ENCODE data around the gene ATCAY.

GRCh38 chr19:3945838-3946237 is 65.4 kb downstream of the ATCAY start:
- TF ChIP-seq, protein P1, sequence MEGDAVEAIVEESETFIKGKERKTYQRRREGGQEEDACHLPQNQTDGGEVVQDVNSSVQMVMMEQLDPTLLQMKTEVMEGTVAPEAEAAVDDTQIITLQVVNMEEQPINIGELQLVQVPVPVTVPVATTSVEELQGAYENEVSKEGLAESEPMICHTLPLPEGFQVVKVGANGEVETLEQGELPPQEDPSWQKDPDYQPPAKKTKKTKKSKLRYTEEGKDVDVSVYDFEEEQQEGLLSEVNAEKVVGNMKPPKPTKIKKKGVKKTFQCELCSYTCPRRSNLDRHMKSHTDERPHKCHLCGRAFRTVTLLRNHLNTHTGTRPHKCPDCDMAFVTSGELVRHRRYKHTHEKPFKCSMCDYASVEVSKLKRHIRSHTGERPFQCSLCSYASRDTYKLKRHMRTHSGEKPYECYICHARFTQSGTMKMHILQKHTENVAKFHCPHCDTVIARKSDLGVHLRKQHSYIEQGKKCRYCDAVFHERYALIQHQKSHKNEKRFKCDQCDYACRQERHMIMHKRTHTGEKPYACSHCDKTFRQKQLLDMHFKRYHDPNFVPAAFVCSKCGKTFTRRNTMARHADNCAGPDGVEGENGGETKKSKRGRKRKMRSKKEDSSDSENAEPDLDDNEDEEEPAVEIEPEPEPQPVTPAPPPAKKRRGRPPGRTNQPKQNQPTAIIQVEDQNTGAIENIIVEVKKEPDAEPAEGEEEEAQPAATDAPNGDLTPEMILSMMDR (IDR thresholded peaks at IDR 0.05; ENCODE audit: low read depth, low read length), result no peak
- no peak for TF ChIP-seq POLR2A (IDR thresholded peaks at IDR 0.05; ENCODE audit: extremely low read depth, insufficient read length)
- TF ChIP-seq MAX (IDR thresholded peaks at IDR 0.05; ENCODE audit: low read depth, low read length), result no peak
- TF ChIP-seq MYC (IDR thresholded peaks at IDR 0.05; ENCODE audit: low read depth, low read length), result no peak
